Measurements from ENCODE around the gene PIP4K2B. TPM values are rescaled to one million over a fixed set of nuclear protein-coding genes. Genes with fewer than 3 reads are reported as not detected.
A peak's percentile ranks its signal among the peaks of the same experiment; 100 is the strongest.
"Not testable (repeated sequence)": the region's sequence is repeated elsewhere in the genome, so short reads cannot be mapped to it uniquely, and the experiment has no call there.

PIP4K2B gene
- total and polyA plus RNA-seq, 7 donors, result 5.1 to 50.1 (median 44.1) TPM

- DNase-seq, result peak; percentile 93
- no peaks in the 10 kb centered on the region for H3K27me3 ChIP-seq
- H3K9me3 ChIP-seq, result no peaks in the 10 kb centered on the region
- H3K4me1 ChIP-seq, result peaks cover 2 to 37% (median 36%) of the 10 kb centered on the region in 4 donors
- H3K4me3 ChIP-seq, result peak within 1 kb of the TSS; percentile 63 to 84 (median 80)
- H3K36me3 ChIP-seq, result peaks cover 0 to 15% (median 2%) of the 10 kb centered on the region in 4 donors
- H3K27ac ChIP-seq, result peak within 1 kb of the TSS; percentile 87 to 94 (median 90)
- 0 to 1% methylated on average over 92 of the region's 92 CpGs for WGBS, 2 donors
- intact Hi-C loops (cut with DNase I), result loop anchor here (1.0 to 5.0 kb wide), 4 partner anchors 21 to 69 kb away; partner anchors contain the start of gene PIP4K2B
- TF ChIP-seq POLR2A (IDR thresholded peaks at IDR 0.05) (no peak), EP300 (IDR thresholded peaks at IDR 0.05) (no peak), POLR2AphosphoS5 (IDR thresholded peaks at IDR 0.05) (peak in 2 of 4 donors; percentile 44 to 55), CTCF (IDR thresholded peaks at IDR 0.05) (peak; percentile 30 to 71 (median 37))
Measured at GRCh38 chr17:38729886-38730525, 69.3 kb downstream of the PIP4K2B start, which contains the start of gene CISD3. TSS of gene CISD3 (plus strand) at chr17:38730341. CDS start at chr17:38730359, 18 bp downstream.

- DNase-seq, result no peak
- intact Hi-C loops (cut with DNase I), result loop anchor here (2.0 kb wide), 1 partner anchor 23 kb away; no protein-coding TSS in a partner anchor
- Histone ChIP-seq H3K4me3 (peak overlapping the region; percentile 42 to 84 (median 72)), H3K4me1 (peaks cover 2 to 42% (median 40%) of the 10 kb centered on the region in 4 donors), H3K27me3 (no peaks in the 10 kb centered on the region), H3K36me3 (peaks cover 0 to 15% (median 2%) of the 10 kb centered on the region in 4 donors), H3K27ac (peak overlapping the region; percentile 83 to 94 (median 88)), H3K9me3 (no peaks in the 10 kb centered on the region)
- no peak for TF ChIP-seq EP300 (IDR thresholded peaks at IDR 0.05)
- no peak for TF ChIP-seq POLR2AphosphoS5 (IDR thresholded peaks at IDR 0.05)
- no peak for TF ChIP-seq CTCF (IDR thresholded peaks at IDR 0.05)
- TF ChIP-seq POLR2A (IDR thresholded peaks at IDR 0.05), result no peak
- WGBS, 2 donors, result 24 to 30% methylated on average over 14 of the region's 14 CpGs
Measured at GRCh38 chr17:38729368-38729885, 69.9 kb downstream of the PIP4K2B start.

DNA sequence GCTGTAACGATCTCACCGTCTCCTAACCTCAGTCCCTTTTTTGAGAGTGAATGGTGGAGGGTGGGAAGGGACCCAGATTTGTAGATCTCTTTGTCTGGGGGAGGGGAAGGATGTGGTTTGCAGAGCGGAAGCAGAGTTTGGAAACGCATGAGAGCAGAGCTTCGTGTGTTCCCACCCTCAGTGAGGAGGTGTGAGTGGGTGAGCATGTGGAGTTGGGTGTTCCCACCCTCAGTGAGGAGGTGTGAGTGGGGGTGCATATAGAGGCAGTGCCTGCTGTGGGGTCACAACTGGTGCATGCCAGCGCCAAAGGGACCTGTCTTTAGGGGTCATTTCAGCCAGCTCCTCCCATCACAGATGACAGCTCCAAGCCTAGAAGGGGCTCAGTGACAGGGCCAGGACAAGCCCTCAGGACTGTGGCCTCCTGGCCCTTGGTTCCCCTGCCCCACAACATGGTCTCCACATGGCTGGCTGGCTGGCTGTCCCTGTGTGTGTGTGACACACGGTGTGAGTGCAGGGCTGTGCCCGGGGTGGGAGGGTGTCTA, 71.0 kb downstream of the PIP4K2B start:
- Histone ChIP-seq H3K4me1 (peaks cover 2 to 46% (median 45%) of the 10 kb centered on the region in 4 donors), H3K9me3 (no peaks in the 10 kb centered on the region)
- intact Hi-C loops (cut with DNase I), result loop anchor here (2.0 kb wide), 1 partner anchor 22 kb away; no protein-coding TSS in a partner anchor

DNA sequence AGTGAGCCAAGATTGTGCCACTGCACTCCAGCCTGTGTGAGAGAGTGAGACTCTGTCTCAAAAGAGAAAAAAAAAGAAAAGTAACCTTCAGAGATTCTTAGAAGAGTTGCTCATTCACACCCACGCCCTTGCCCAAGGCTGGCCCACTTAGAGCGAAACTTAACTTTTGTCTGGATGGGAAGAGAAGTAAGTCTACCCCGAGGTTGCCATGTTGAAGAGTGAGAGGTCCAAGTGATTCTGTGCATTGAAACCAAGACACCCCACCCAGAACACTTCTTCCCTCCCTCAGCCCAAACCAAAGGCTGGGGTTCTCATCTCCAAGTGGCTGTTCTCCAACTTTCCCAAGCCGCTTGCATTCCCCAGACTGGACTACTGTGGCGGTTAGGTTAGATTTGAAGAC, 71.6 kb downstream of the PIP4K2B start:
- Histone ChIP-seq H3K9me3 (no peaks in the 10 kb centered on the region), H3K36me3 (peaks cover 0 to 12% (median 0%) of the 10 kb centered on the region in 4 donors), H3K27me3 (no peaks in the 10 kb centered on the region), H3K27ac (no peak overlapping the region), H3K4me3 (no peak overlapping the region), H3K4me1 (peaks cover 2 to 46% (median 43%) of the 10 kb centered on the region in 4 donors)
- WGBS, 2 donors, result 75 to 85% methylated on average over 5 of the region's 5 CpGs
- intact Hi-C loops (cut with DNase I), result loop anchor here (2.0 kb wide), 1 partner anchor 21 kb away; no protein-coding TSS in a partner anchor
- no peak for DNase-seq
- TF ChIP-seq POLR2AphosphoS5 (IDR thresholded peaks at IDR 0.05) (no peak), EP300 (IDR thresholded peaks at IDR 0.05) (no peak), POLR2A (IDR thresholded peaks at IDR 0.05) (no peak), CTCF (IDR thresholded peaks at IDR 0.05) (no peak)

More for the DNA sequence above, 71.0 kb downstream of the PIP4K2B start:
- WGBS, 2 donors, result 59 to 76% methylated on average over 8 of the region's 8 CpGs
- Histone ChIP-seq H3K27me3 (no peaks in the 10 kb centered on the region), H3K4me3 (no peak overlapping the region), H3K36me3 (peaks cover 0 to 11% (median 0%) of the 10 kb centered on the region in 4 donors), H3K27ac (peak overlapping the region in 1 of 4 donors; percentile 87)
- no peak for DNase-seq
- TF ChIP-seq EP300 (IDR thresholded peaks at IDR 0.05) (no peak), POLR2AphosphoS5 (IDR thresholded peaks at IDR 0.05) (no peak), CTCF (IDR thresholded peaks at IDR 0.05) (no peak), POLR2A (IDR thresholded peaks at IDR 0.05) (no peak)

DNA sequence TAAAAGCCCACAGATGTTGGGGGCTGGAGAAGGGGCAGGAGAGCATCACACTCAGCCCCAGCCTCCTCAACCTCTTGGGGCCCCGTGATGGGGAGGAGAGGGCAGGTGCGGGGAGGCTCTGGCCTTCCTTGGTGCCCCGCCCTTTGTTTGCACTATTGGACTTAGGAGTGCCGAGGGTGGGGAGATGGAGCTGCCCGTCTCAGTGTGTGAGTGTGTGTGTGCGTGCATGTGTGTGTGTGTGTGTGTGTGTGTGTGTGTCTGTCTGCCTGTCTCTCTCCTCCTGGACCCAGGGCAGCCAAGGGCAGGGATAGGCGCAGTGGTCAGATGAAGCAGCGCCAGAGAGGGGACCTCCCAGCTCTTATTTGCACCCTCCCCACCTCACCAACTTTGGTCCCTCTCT, 73.2 kb downstream of the PIP4K2B start:
- H3K27ac ChIP-seq; intact Hi-C loops (cut with DNase I); H3K4me3 ChIP-seq; H3K9me3 ChIP-seq; H3K27me3 ChIP-seq; DNase-seq: not testable (repeated sequence)
- Histone ChIP-seq H3K4me1 (peaks cover 2 to 31% (median 27%) of the 10 kb centered on the region in 4 donors), H3K36me3 (peaks cover 7 to 28% (median 13%) of the 10 kb centered on the region in 4 donors)
- WGBS, 2 donors, result 14 to 66% methylated on average over 8 of the region's 8 CpGs

Measured in sigmoid colon (tissue), 7 donors.